GM12878 (cell line): ENCODE results near the gene AIFM3.

Source experiments
- BRCA1 ChIP-seq: IDR thresholded peaks from 2 replicates; pipeline ENCODE4 v1.6.1; 2011; ENCODE audit warnings: low read depth, low read length, improper control_type of control experiment
- CHD1 ChIP-seq: IDR thresholded peaks from 2 replicates; pipeline ENCODE4 v1.6.1; 2012; ENCODE audit warnings: low read depth, low read length, improper control_type of control experiment
- CTCF ChIP-seq, 3 experiments: IDR thresholded peaks in 2 of 3; conservative IDR thresholded peaks in 1 of 3; 2 replicates each; pipeline ENCODE4 v1.5.1; 2011; ENCODE audit warnings: low read depth in 3 of 3, low read length in 3 of 3, mild to moderate bottlenecking in 3 of 3, control low read depth in 2 of 3, moderate library complexity in 2 of 3, inconsistent platforms in 1 of 3, mixed read lengths in 1 of 3; ENCODE audit not compliant: control insufficient read depth in 2 of 3, insufficient read depth in 1 of 3; ENCODE audit errors: extremely low read depth in 1 of 3
- E4F1 ChIP-seq: fragments of 450-650 bp; IDR thresholded peaks from 2 replicates; pipeline ENCODE4 v1.6.1; 2018; ENCODE audit warnings: borderline replicate concordance, mild to moderate bottlenecking; ENCODE audit not compliant: partially characterized antibody
- EGR1 ChIP-seq, 2 experiments: IDR thresholded peaks; 1 replicate in 1 of 2; 2 replicates in 1 of 2; pipeline ENCODE4 v1.6.1; 2011 to 2012; ENCODE audit warnings: low read depth in 2 of 2, low read length in 2 of 2, borderline replicate concordance in 1 of 2, mild to moderate bottlenecking in 1 of 2, moderate library complexity in 1 of 2
- ESRRA ChIP-seq: IDR thresholded peaks from 2 replicates; pipeline ENCODE4 v1.6.1; 2012; ENCODE audit warnings: mild to moderate bottlenecking, low read length, improper control_type of control experiment
- LARP7 ChIP-seq: fragments of 450-650 bp; IDR thresholded peaks from 2 replicates; pipeline ENCODE4 v1.6.1; 2017; ENCODE audit warnings: mild to moderate bottlenecking
- NR2C2 ChIP-seq: IDR thresholded peaks from 2 replicates; pipeline ENCODE4 v1.6.1; 2011; ENCODE audit warnings: borderline replicate concordance, low read depth; ENCODE audit not compliant: control insufficient read depth, insufficient read length
- TARDBP ChIP-seq: IDR thresholded peaks from 2 replicates; pipeline ENCODE4 v1.6.1; 2016; ENCODE audit warnings: borderline replicate concordance

- no peak for TF ChIP-seq CTCF (IDR thresholded peaks at IDR 0.05 in 2 of 3, conservative IDR thresholded peaks at IDR 0.05 in 1 of 3; ENCODE audit: control insufficient read depth in 2 of 3, extremely low read depth in 1 of 3, insufficient read depth in 1 of 3, low read depth in 3 of 3, low read length in 3 of 3)
- no peak for TF ChIP-seq NR2C2
- TF ChIP-seq LARP7, result no peak
- no peak for TF ChIP-seq ESRRA
- TF ChIP-seq E4F1, result no peak
- no peak for TF ChIP-seq BRCA1
- no peak for TF ChIP-seq TARDBP
- TF ChIP-seq CHD1, result no peak
- no peak for TF ChIP-seq EGR1 (IDR thresholded peaks at IDR 0.05; ENCODE audit: borderline replicate concordance in 1 of 2, low read depth in 2 of 2, low read length in 2 of 2)
These were observed 6.7 kb downstream of the AIFM3 start for GRCh38 chr22:20973634-20974286.
